NT2/D1 (cell line): Measurements from ENCODE around the gene C14orf93.

Source experiments
- DNase-seq: peaks from one replicate; pipeline ENCODE4 v3.0.0-alpha.2; 2011; ENCODE audit warnings: low read depth, low spot score
- H3K27me3 ChIP-seq: 2 replicates; pipeline ENCODE4 v1.6.0; 2011; ENCODE audit warnings: mild to moderate bottlenecking; ENCODE audit not compliant: insufficient read length, insufficient read depth
- H3K36me3 ChIP-seq: 2 replicates; pipeline ENCODE4 v1.6.1; 2011; ENCODE audit warnings: mild to moderate bottlenecking, low read length, mixed read lengths; ENCODE audit not compliant: insufficient read depth, insufficient read length
- H3K4me1 ChIP-seq: 2 replicates; pipeline ENCODE4 v1.5.1; 2011; ENCODE audit not compliant: insufficient read depth, insufficient read length
- H3K4me3 ChIP-seq: 2 replicates; pipeline ENCODE4 v1.5.1; 2011; ENCODE audit warnings: low read depth; ENCODE audit not compliant: insufficient read length
- H3K9ac ChIP-seq: 2 replicates; pipeline ENCODE4 v1.6.0; 2011; ENCODE audit warnings: low read depth; ENCODE audit not compliant: insufficient read length
- H3K9me3 ChIP-seq: 2 replicates; pipeline ENCODE4 v1.5.1; 2011; ENCODE audit warnings: mild to moderate bottlenecking, low read length; ENCODE audit not compliant: insufficient read depth
- SUZ12 ChIP-seq: IDR thresholded peaks from 2 replicates; pipeline ENCODE4 v1.6.1; 2011; ENCODE audit not compliant: insufficient read length, insufficient read depth; ENCODE audit errors: extremely low read depth
- YY1 ChIP-seq: IDR thresholded peaks from 2 replicates; pipeline ENCODE4 v1.6.1; 2011; ENCODE audit not compliant: insufficient read length, insufficient read depth
- ZNF274 ChIP-seq: IDR thresholded peaks from 2 replicates; pipeline ENCODE4 v1.6.1; 2011; ENCODE audit warnings: mild to moderate bottlenecking, low read depth, low read length

The C14orf93 gene

GRCh38 chr14:22982477-22983245, 27.3 kb downstream of the C14orf93 start, which contains the start of gene AJUBA:
Gene AJUBA (minus strand): TSS chr14:22982551. CDS start chr14:22982266, 285 bp downstream.
- no peak within 1 kb of the TSS for H3K4me3 ChIP-seq
- peaks cover 11% of the 10 kb centered on the region for H3K4me1 ChIP-seq
- H3K27me3 ChIP-seq = no peaks in the 10 kb centered on the region
- no peak for TF ChIP-seq ZNF274
- no peak for TF ChIP-seq SUZ12
- TF ChIP-seq YY1 = no peak
- H3K36me3 ChIP-seq = peaks cover 4% of the 10 kb centered on the region
- no peak for DNase-seq
- peak within 1 kb of the TSS; percentile 3 for H3K9ac ChIP-seq
- no peaks in the 10 kb centered on the region for H3K9me3 ChIP-seq

DNA sequence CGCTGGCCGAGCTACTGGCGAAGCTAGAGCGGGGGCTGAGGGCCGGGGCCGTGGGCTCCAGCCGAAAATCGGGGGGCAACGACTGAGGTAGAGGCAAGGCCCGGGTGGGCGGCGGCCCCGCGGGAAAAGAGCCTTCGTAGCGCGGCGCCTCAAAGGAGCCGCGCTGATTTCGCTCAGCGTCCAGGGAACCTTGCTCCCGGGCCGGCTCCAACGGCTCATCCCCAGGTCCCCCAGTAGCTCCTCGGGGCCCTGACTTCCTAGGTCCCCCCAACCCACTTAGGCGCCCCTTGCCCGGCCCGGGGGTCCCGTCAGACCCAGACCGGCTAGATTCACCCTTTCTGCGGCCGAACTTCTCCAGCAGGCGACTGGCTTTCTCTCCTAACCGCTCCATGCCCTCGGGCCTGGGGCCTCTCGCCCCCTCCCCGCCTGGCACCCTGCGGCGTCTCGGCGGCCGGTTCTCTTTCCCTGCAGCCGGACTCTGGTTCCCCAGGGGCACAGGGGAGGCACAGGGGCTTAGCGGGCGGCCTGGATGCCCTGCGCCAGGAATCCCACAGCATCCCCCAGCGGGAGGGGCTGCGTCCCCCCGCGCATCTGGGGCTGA, 28.0 kb downstream of the C14orf93 start:
- no peaks in the 10 kb centered on the region for H3K36me3 ChIP-seq
- H3K4me1 ChIP-seq = peaks cover 15% of the 10 kb centered on the region
- TF ChIP-seq ZNF274 = no peak
- no peak for TF ChIP-seq YY1
- no peak for TF ChIP-seq SUZ12
- H3K4me3 ChIP-seq = no peak overlapping the region
- H3K9ac ChIP-seq = peak overlapping the region; percentile 3
- DNase-seq = no peak
- H3K27me3 ChIP-seq = no peaks in the 10 kb centered on the region
- no peaks in the 10 kb centered on the region for H3K9me3 ChIP-seq

DNA sequence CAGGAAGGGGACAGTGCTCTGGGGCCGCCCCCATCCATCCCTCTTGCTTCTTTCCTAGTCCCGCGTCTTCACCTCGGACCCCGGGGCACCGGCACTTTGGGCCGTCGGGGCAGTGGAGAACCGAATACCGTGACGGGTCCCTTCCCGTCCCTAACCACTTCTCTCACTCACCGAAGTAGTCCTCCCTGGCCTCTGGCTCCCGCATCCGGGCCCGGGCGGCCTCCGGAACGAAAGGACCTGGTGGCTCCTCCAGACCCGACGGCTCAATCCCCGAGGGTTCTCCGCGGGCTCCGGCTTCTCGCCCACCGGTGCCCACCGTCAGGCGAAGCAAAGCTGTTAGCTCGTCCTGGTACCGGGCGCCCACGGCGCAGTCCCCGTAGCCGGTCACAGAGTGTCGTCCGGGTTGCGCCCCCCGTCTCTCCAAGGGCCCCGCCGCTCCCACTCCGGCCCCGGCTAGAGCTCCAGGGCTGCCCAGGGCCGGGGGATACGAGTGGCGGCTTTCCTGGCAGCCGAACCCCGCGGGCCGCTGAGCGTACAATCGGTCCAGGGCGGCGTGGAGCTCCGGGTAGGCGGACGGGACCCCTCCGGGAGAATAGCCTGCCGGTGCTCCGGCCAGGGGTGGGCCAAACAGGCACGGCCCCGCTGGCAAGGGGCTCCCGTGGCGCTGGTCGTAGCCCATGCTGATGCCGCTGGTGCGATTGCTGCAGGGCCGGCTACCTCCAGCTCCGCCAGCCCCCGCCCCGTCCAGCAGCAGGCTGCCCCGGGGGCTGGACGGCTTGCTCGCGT, 28.7 kb downstream of the C14orf93 start:
- no peak for DNase-seq
- TF ChIP-seq YY1 = no peak
- no peak for TF ChIP-seq ZNF274
- TF ChIP-seq SUZ12 = no peak
- Histone ChIP-seq H3K4me1 (peaks cover 17% of the 10 kb centered on the region), H3K27me3 (no peaks in the 10 kb centered on the region), H3K9ac (no peak overlapping the region), H3K4me3 (no peak overlapping the region), H3K9me3 (no peaks in the 10 kb centered on the region), H3K36me3 (no peaks in the 10 kb centered on the region)

GRCh38 chr14:22980672-22981089, 29.3 kb downstream of the C14orf93 start:
- Histone ChIP-seq H3K36me3 (no peaks in the 10 kb centered on the region), H3K9ac (no peak overlapping the region), H3K27me3 (no peaks in the 10 kb centered on the region), H3K4me3 (no peak overlapping the region), H3K9me3 (no peaks in the 10 kb centered on the region), H3K4me1 (peaks cover 17% of the 10 kb centered on the region)
- no peak for DNase-seq
- TF ChIP-seq ZNF274 (no peak), YY1 (no peak), SUZ12 (no peak)

DNA sequence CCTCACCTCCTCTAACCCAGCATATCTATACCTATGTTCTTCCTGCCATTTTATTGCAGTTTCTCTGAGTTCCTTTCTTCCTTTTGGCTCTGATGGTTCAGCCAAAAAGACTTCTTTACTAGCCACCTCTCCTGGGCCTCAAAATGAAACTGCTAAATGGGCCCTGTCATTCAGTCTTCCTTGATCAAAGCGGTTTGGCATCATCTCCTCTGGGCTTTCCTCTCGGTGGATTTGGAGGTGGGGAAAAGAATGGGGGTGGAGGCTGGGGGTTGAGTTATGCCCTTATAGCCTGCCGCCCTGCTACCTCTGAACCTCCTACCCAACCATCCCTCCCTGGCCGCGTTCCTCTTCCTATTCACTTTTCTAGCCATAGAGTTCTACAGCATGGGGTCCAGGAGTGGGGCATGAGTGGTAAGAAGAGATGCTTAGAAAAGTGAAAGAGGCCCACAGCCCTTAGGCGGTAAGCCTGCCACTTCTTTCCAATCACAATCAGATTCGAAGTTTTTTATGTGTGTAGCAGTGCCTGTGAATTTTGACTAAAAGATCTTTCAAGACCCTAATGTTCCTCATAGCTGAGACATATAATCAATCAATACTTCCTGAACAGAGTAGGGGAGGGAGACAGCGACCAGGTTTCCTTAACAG, 30.1 kb downstream of the C14orf93 start:
- TF ChIP-seq ZNF274 (no peak), YY1 (no peak), SUZ12 (no peak)
- Histone ChIP-seq H3K4me1 (peaks cover 20% of the 10 kb centered on the region), H3K36me3 (no peaks in the 10 kb centered on the region), H3K27me3 (no peaks in the 10 kb centered on the region), H3K9ac (no peak overlapping the region), H3K4me3 (no peak overlapping the region), H3K9me3 (0 out of 2 replicates have a peak, but pooled peaks cover 3% of the 10 kb centered on the region)
- no peak for DNase-seq

- Histone ChIP-seq H3K27me3 (no peaks in the 10 kb centered on the region), H3K9me3 (0 out of 2 replicates have a peak, but pooled peaks cover 3% of the 10 kb centered on the region), H3K4me3 (no peak overlapping the region), H3K36me3 (peaks cover 6% of the 10 kb centered on the region), H3K4me1 (peaks cover 27% of the 10 kb centered on the region), H3K9ac (peak overlapping the region; percentile 32)
- no peak for DNase-seq
- TF ChIP-seq YY1 (no peak), ZNF274 (no peak), SUZ12 (no peak)
Measured at GRCh38 chr14:22978981-22979671, 30.8 kb downstream of the C14orf93 start.
